HL-60 (cell line): Measurements from ENCODE around the gene PRPSAP1.

ENCODE experiments used
- CTCF ChIP-seq: IDR thresholded peaks from one replicate; pipeline ENCODE4 v1.5.1; 2011; ENCODE audit warnings: low read length, control low read depth, inconsistent platforms; ENCODE audit not compliant: insufficient read depth
- GABPA ChIP-seq: IDR thresholded peaks from 2 replicates; pipeline ENCODE4 v1.6.1; 2012; ENCODE audit warnings: low read depth
- POLR2AphosphoS5 ChIP-seq: IDR thresholded peaks from 2 replicates; pipeline ENCODE4 v1.6.1; 2012; ENCODE audit warnings: low read depth
- REST ChIP-seq: IDR thresholded peaks from 2 replicates; pipeline ENCODE4 v1.6.1; 2012; ENCODE audit warnings: low read depth; ENCODE audit not compliant: insufficient replicate concordance
- SPI1 ChIP-seq: IDR thresholded peaks from 2 replicates; pipeline ENCODE4 v1.6.1; 2012; ENCODE audit warnings: low read depth, mild to moderate bottlenecking, borderline replicate concordance

- TF ChIP-seq CTCF (no peak), REST (no peak), GABPA (no peak), POLR2AphosphoS5 (no peak), SPI1 (no peak)
Measured at GRCh38 chr17:76351526-76352071, 2.1 kb downstream of the PRPSAP1 start.
